ENCODE measurements around the gene GALM.

GALM gene

GRCh38 chr2:38778687-38779082 is 112.8 kb downstream of the GALM start:
- DNase-seq: no peak

- DNase-seq: no peak
Observed at GRCh38 chr2:38783586-38783985, 117.7 kb downstream of the GALM start.
